Stomach (tissue), 4 donors: Measurements from ENCODE around the gene SOX10.

ENCODE experiments used
- EP300 ChIP-seq: sonication (generic); formaldehyde crosslinking; IDR thresholded peaks from one replicate; pipeline ENCODE4 v1.6.1; 2017; ENCODE audit warnings: antibody characterized with exemption
- POLR2A ChIP-seq, 4 donors: fragments of 450-650 bp; IDR thresholded peaks; one replicate each; pipeline ENCODE4 v1.6.1; 2016; ENCODE audit warnings: antibody characterized with exemption in 4 of 4, control low read depth in 2 of 4, mild to moderate bottlenecking in 1 of 4, moderate library complexity in 1 of 4
- POLR2AphosphoS5 ChIP-seq, 3 donors: sonication (generic); formaldehyde crosslinking; IDR thresholded peaks; one replicate each; pipeline ENCODE4 v1.6.1; 2016; ENCODE audit warnings: antibody characterized with exemption in 3 of 3
- TF ChIP-seq, protein P1 (sequence below), 7 experiments: fragments of 450-650 bp in 4 of 7; fragments of 200-600 bp in 3 of 7; sonication (generic) in 3 of 7; IDR thresholded peaks; one replicate each; pipeline ENCODE4 v1.5.1; 2016 to 2019; ENCODE audit warnings: antibody characterized with exemption in 7 of 7, control low read depth in 2 of 7, mild to moderate bottlenecking in 1 of 7

- TF ChIP-seq, protein P1, sequence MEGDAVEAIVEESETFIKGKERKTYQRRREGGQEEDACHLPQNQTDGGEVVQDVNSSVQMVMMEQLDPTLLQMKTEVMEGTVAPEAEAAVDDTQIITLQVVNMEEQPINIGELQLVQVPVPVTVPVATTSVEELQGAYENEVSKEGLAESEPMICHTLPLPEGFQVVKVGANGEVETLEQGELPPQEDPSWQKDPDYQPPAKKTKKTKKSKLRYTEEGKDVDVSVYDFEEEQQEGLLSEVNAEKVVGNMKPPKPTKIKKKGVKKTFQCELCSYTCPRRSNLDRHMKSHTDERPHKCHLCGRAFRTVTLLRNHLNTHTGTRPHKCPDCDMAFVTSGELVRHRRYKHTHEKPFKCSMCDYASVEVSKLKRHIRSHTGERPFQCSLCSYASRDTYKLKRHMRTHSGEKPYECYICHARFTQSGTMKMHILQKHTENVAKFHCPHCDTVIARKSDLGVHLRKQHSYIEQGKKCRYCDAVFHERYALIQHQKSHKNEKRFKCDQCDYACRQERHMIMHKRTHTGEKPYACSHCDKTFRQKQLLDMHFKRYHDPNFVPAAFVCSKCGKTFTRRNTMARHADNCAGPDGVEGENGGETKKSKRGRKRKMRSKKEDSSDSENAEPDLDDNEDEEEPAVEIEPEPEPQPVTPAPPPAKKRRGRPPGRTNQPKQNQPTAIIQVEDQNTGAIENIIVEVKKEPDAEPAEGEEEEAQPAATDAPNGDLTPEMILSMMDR (IDR thresholded peaks at IDR 0.05): no peak
- no peak for TF ChIP-seq POLR2A (IDR thresholded peaks at IDR 0.05)
- TF ChIP-seq POLR2AphosphoS5 (IDR thresholded peaks at IDR 0.05): no peak
- TF ChIP-seq EP300: no peak
These were observed 11.7 kb upstream of the SOX10 start for GRCh38 chr22:37996079-37996478.
